HepG2 (cell line): ENCODE results near the gene C5AR1. TPM values are rescaled to one million over a fixed set of nuclear protein-coding genes. Genes with fewer than 3 reads are reported as not detected.

ENCODE experiments used
- CERS6 ChIP-seq: sonication (generic); formaldehyde crosslinking; IDR thresholded peaks from 2 replicates; pipeline ENCODE4 v1.5.0; 2020; ENCODE audit warnings: missing genetic modification reagents
- CREB1 ChIP-seq, 2 experiments: fragments of 450-650 bp in 1 of 2; IDR thresholded peaks; 2 replicates each; pipeline ENCODE4 v1.6.1; 2016 to 2017; ENCODE audit warnings: control low read depth in 1 of 2, mild to moderate bottlenecking in 1 of 2, missing compliant biosample characterization in 1 of 2, missing genetic modification characterization in 1 of 2
- FLYWCH1 ChIP-seq: sonication (generic); formaldehyde crosslinking; IDR thresholded peaks from 2 replicates; pipeline ENCODE4 v1.8.1; 2023; ENCODE audit warnings: mild to moderate bottlenecking, missing genetic modification reagents
- GATA4 ChIP-seq: sonication (generic); IDR thresholded peaks from 2 replicates; pipeline ENCODE4 v1.6.1; 2016; ENCODE audit warnings: antibody characterized with exemption, low read depth, borderline replicate concordance
- GLI4 ChIP-seq: sonication (generic); formaldehyde crosslinking; IDR thresholded peaks from 2 replicates; pipeline ENCODE4 v1.5.1; 2020; ENCODE audit warnings: missing genetic modification reagents, mild to moderate bottlenecking, moderate library complexity, borderline replicate concordance
- GRHL1 ChIP-seq: sonication (generic); formaldehyde crosslinking; conservative IDR thresholded peaks from 2 replicates; pipeline ENCODE4 v1.8.0; 2022; ENCODE audit warnings: missing genetic modification reagents
- HNRNPK ChIP-seq: fragments of 200-400 bp; formaldehyde crosslinking; IDR thresholded peaks from 2 replicates; pipeline ENCODE4 v1.6.1; 2018; ENCODE audit warnings: low read length, low read depth, moderate library complexity, mild to moderate bottlenecking; ENCODE audit not compliant: poor library complexity, severe bottlenecking
- IRX3 ChIP-seq: sonication (generic); formaldehyde crosslinking; IDR thresholded peaks from 2 replicates; pipeline ENCODE4 v1.8.1; 2023; ENCODE audit warnings: mild to moderate bottlenecking, low read depth, missing genetic modification reagents, borderline replicate concordance
- MYNN ChIP-seq: sonication (generic); formaldehyde crosslinking; IDR thresholded peaks from 2 replicates; pipeline ENCODE4 v1.4.0; 2020; ENCODE audit warnings: mild to moderate bottlenecking, low read depth, missing genetic modification reagents
- MYPOP ChIP-seq: sonication (generic); formaldehyde crosslinking; IDR thresholded peaks from 2 replicates; pipeline ENCODE4 v1.8.1; 2023; ENCODE audit warnings: mild to moderate bottlenecking, moderate library complexity, missing genetic modification reagents
- PHF20 ChIP-seq: sonication (generic); formaldehyde crosslinking; IDR thresholded peaks from 2 replicates; pipeline ENCODE4 v1.5.0; 2020; ENCODE audit warnings: mild to moderate bottlenecking, missing genetic modification reagents
- PRDM10 ChIP-seq: sonication (generic); formaldehyde crosslinking; IDR thresholded peaks from 2 replicates; pipeline ENCODE4 v1.4.0; 2020; ENCODE audit warnings: low read depth, missing genetic modification reagents
- SCMH1 ChIP-seq: sonication (generic); formaldehyde crosslinking; IDR thresholded peaks from 2 replicates; pipeline ENCODE4 v1.9.0; 2021; ENCODE audit warnings: missing genetic modification reagents, mild to moderate bottlenecking, borderline replicate concordance
- STAG1 ChIP-seq: sonication (generic); formaldehyde crosslinking; IDR thresholded peaks from 2 replicates; pipeline ENCODE4 v1.4.0; 2020; ENCODE audit warnings: missing genetic modification reagents
- ZFP41 ChIP-seq: sonication (generic); formaldehyde crosslinking; IDR thresholded peaks from 2 replicates; pipeline ENCODE4 v1.4.0; 2020; ENCODE audit warnings: mild to moderate bottlenecking, missing genetic modification reagents, borderline replicate concordance
- ZFP90 ChIP-seq: sonication (generic); formaldehyde crosslinking; IDR thresholded peaks from 2 replicates; pipeline ENCODE4 v1.8.0; 2022; ENCODE audit warnings: missing genetic modification reagents, mild to moderate bottlenecking, inconsistent platforms, borderline replicate concordance
- ZNF34 ChIP-seq: sonication (generic); formaldehyde crosslinking; IDR thresholded peaks from 2 replicates; pipeline ENCODE4 v1.4.0; 2020; ENCODE audit warnings: mild to moderate bottlenecking, missing genetic modification reagents, borderline replicate concordance
- ZNF616 ChIP-seq: sonication (generic); formaldehyde crosslinking; IDR thresholded peaks from 2 replicates; pipeline ENCODE4 v1.5.0; 2020; ENCODE audit warnings: low read depth, mild to moderate bottlenecking, missing genetic modification reagents
- ZNF720 ChIP-seq: sonication (generic); formaldehyde crosslinking; IDR thresholded peaks from 2 replicates; pipeline ENCODE4 v1.4.0; 2020; ENCODE audit warnings: missing genetic modification reagents
- ZNF740 ChIP-seq: sonication (generic); formaldehyde crosslinking; IDR thresholded peaks from 2 replicates; pipeline ENCODE4 v1.4.0; 2020; ENCODE audit warnings: missing genetic modification reagents
- ZNF850 ChIP-seq: sonication (generic); formaldehyde crosslinking; conservative IDR thresholded peaks from 2 replicates; pipeline ENCODE4 v1.9.0; 2021; ENCODE audit warnings: mild to moderate bottlenecking, missing genetic modification reagents
- polyA plus RNA-seq, 8 experiments: library from polyadenylated mRNA; depleted of rRNA in 3 of 8; stranded (reverse) in 7 of 8; unstranded in 1 of 8; fragments of >200 nt; fragmentation: Illumina TruSeq in 4 of 8; extraction: Trizol in 4 of 8; gene quantifications; 2 replicates each; pipeline versions ENCODE4 v1.2.1 to v1.2.3, GENCODE V29; 2011 to 2016; ENCODE audit warnings: low read depth in 4 of 8, missing spikeins in 1 of 8, mixed read lengths in 1 of 8; ENCODE audit not compliant: insufficient read depth in 1 of 8
- total RNA-seq, 5 experiments: library from RNA; depleted of rRNA; stranded (reverse); fragments of >200 nt; fragmentation: Illumina TruSeq; extraction: Trizol; gene quantifications; 2 replicates each; pipeline ENCODE4 v1.2.3, GENCODE V29; 2016; ENCODE audit warnings: low read depth in 1 of 5

Gene C5AR1
- total and polyA plus RNA-seq, 2 of the 13 experiments (the other 11 are each of a cell fraction or from before 2014, with no cell fraction given): 0.07 to 1.6 TPM

- TF ChIP-seq ZNF616 (CRISPR knock-in tag): no peak
- no peak for TF ChIP-seq MYNN (CRISPR knock-in tag)
- TF ChIP-seq ZNF740 (CRISPR knock-in tag): peak; percentile 67; the same call in 1 of the 2 replicates
- TF ChIP-seq GATA4: no peak
- no peak for TF ChIP-seq PRDM10 (CRISPR knock-in tag)
- TF ChIP-seq ZFP90 (CRISPR knock-in tag): peak; percentile 58; the same call in 1 of the 2 replicates
- no peak for TF ChIP-seq CERS6 (CRISPR knock-in tag)
- TF ChIP-seq STAG1 (CRISPR knock-in tag): no peak
- no peak for TF ChIP-seq SCMH1 (CRISPR knock-in tag)
- peak; percentile 69 for TF ChIP-seq PHF20 (CRISPR knock-in tag)
- TF ChIP-seq GRHL1: no peak
- TF ChIP-seq GLI4: no peak
- no peak for TF ChIP-seq IRX3 (CRISPR knock-in tag)
- no peak for TF ChIP-seq ZNF720 (CRISPR knock-in tag)
- TF ChIP-seq CREB1 (IDR thresholded peaks at IDR 0.05): peak; percentile 71
- peak; percentile 55 for TF ChIP-seq CREB1 (CRISPR knock-in tag; IDR thresholded peaks at IDR 0.05)
- TF ChIP-seq MYPOP: no peak
- no peak for TF ChIP-seq FLYWCH1 (CRISPR knock-in tag)
- TF ChIP-seq ZFP41 (CRISPR knock-in tag): no peak
- no peak for TF ChIP-seq ZNF850 (CRISPR knock-in tag)
- peak; percentile 59 for TF ChIP-seq HNRNPK
- TF ChIP-seq ZNF34 (CRISPR knock-in tag): peak; percentile 33; the same call in 1 of the 2 replicates
These were observed 36.2 kb upstream of the C5AR1 start (continued) for GRCh38 chr19:47273313-47274070.
